DMS153 treated with DMSO at 0.1 percent for 48 hours (cell line): ENCODE results near the gene MORC3.
A peak's percentile ranks its signal among the peaks of the same experiment; 100 is the strongest.
"Not testable (repeated sequence)": the region's sequence is repeated elsewhere in the genome, so short reads cannot be mapped to it uniquely, and the experiment has no call there.

ENCODE experiments used
- DNase-seq: peaks from one replicate; lab custom pipeline; 2025; ENCODE audit not compliant: unreplicated experiment; lab: John Stamatoyannopoulos, UW

MORC3 gene

DNA sequence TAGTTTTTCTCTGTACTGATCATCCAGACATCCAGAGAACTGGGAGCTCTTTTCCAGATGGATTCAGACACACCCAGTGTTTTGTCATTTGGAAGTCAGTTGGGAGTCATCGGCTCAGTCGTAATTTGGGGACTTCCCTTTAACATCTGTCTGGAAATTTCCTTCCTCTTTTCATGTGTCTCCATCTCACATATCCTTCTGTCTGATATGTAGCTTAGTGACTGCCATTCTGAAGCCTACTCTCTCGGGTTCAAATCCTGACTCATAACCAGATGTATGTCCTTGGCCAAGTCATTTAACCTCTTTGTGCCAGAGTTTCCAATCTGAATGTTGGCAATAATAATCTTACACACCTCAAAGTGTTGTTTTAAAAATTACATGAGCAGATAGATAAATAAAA, 3.0 kb downstream of the MORC3 start:
- no peak for DNase-seq

- no peak for DNase-seq
Measured at GRCh38 chr21:36325373-36326010, 5.5 kb downstream of the MORC3 start.

DNA sequence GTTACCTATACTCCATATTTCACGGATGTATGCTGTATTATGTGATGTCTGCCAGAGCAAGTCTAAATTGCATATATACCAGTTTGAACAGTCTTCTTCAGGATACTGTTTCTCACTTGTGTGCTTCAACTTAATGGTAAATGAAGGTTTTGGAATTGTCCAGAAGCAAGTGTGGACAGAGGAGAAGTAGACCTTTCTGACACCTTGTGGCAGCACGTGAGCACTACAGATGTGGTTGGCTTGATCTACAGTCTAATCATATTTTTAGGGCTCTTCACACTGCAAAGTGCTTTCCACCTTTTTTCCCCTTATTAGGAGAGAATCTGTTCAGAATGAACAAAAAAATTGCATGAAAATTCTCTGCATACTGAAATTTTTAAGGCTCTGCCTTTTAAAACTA, 10.9 kb downstream of the MORC3 start:
- DNase-seq, result peak; percentile 4

DNA sequence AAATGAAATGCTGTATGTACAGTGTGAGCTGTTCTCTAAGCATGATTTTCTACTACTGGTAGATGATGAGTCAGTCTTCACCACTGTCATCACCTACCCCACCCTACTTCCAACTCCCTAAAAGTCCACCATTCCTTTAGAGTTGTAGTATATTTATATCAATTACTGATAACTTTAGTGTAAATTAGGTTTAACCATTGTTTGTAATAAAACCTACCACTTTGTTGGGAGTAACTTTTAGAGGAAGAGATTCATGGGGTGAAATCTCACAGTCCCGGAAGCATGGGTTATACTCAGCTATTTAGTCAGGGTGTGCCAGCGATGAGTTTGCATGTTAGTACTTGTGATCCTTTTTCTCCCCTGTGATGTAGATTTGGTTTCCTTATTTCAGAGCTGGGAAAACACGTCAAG, 17.1 kb downstream of the MORC3 start:
- DNase-seq, result no peak

DNA sequence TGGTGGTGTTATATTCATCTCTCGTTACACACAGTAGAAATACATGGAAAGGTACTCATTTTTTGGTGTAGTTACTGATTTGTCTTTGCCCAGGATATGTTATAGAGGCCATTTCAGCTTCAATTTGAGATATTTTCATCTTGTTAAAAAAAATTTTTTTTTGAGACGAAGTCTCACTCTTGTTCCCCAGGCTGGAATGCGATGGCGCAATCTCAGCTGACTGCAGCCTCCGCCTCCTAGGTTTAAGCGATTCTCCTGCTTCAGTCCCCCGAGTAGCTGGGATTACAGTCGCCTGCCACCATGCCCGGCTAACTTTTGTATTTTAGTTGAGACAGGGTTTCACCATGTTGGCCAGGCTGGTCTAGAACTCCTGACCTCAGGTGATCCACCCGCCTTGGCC, 19.0 kb downstream of the MORC3 start:
- no peak for DNase-seq

DNA sequence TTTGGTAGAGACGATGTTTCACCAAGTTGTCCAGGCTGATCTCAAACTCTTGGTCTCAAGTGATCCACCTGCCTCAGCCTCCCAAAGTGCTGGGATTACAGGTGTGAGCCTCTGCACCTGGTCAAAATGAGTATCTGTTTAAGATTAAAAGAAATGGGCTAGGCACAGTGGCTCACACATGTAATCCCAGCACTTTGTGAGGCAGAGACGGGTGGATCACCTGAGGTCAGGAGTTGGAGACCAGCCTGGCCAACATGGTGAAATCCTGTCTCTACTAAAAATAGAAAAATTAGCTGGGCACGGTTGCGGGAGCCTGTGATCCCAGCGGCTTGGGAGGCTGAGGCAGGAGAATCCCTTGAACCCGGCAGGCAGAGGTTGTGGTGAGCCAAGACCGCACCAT, 22.6 kb downstream of the MORC3 start:
- DNase-seq, result not testable (repeated sequence)

DNA sequence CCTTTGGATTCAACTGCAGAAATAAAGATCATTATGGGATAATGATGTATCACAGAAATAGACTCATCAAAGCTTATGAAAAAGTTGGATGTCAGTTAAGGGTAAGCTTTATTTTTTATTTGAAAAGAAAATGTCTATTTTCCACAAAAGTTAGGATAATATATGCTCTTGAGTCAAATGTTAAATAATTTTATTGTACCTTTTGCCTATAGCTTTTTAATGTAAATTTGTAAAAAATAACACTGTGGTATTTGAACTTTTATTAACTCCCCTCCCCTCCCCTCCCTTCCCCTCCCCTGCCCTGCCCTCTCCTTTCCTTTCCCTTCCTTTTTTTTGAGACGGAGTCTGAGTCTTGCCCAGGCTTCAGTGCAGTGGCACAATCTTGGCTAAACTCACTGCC, 24.9 kb downstream of the MORC3 start:
- DNase-seq, result no peak

DNA sequence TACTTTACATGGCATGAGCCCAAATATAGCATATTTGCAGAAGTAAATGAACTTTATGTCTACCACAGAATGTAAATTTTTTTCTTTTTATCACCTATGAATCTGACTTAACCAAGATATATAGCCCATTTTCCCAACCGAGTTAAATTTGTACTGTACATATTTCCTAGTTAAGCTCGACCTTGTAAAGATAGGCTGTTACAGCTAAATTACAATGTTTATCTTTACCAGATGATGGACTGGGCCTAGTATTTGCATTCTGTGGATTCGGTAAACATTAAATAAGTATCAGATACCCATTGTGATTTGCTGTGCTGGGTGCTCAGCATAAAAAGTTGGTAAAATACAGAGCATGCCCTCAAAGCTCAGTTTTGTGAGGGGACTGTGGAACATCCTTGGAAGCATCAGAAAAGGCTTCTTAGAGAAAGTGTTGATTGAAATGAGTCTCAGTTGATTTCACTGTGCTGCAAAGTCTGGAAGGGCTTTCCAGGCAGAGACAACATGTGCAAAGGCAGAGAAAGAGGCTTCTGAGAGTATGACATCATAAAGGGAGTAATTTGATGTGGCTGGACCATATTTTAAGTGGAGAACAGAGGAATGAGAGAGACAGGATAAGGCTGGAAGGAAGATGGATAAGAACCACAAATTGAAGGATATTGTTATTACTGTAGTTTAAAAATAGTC, 27.4 kb downstream of the MORC3 start:
- no peak for DNase-seq

- DNase-seq, result no peak
Measured at GRCh38 chr21:36347962-36348328, 27.9 kb downstream of the MORC3 start.

GRCh38 chr21:36349315-36349714, 29.3 kb downstream of the MORC3 start:
- no peak for DNase-seq

DNA sequence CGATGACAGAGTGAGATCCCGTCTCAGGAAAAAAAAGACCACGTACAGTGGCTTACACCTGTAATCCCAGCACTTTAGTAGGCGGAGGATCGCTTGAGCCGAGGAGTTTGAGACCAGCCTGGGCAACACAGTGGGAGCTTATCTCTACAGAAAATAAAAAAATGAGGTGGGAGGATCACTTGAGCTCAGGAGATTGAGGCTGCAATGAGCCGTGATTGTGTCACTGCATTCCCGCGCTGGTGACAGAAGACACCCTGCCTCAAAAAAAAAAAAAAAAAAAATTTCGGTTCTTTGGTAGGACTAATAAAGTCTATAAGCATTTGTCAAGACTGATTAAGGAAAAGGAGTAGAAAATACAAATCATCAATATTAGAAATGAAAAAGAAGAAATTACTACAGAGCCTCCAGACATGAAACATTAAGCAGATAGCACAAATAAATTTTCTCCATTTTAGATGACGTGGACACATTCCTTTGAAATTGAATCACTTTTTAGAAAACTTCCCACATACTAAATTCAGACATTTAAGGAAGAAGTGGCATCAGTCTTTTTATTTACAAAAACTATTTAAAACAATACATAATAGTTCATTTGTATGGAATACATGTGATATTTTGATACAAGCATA, 30.4 kb downstream of the MORC3 start:
- no peak for DNase-seq

- DNase-seq, result no peak
Measured at GRCh38 chr21:36354918-36355680, 35.1 kb downstream of the MORC3 start.

GRCh38 chr21:36355868-36356267, 35.9 kb downstream of the MORC3 start:
- no peak for DNase-seq

- DNase-seq, result no peak
Measured at GRCh38 chr21:36359185-36359584, 39.2 kb downstream of the MORC3 start.

GRCh38 chr21:36369064-36369685, 49.2 kb downstream of the MORC3 start:
- no peak for DNase-seq

- DNase-seq, result no peak
Measured at GRCh38 chr21:36375994-36376393, 56.0 kb downstream of the MORC3 start.

GRCh38 chr21:36377391-36377842, 57.4 kb downstream of the MORC3 start:
- DNase-seq, result no peak

DNA sequence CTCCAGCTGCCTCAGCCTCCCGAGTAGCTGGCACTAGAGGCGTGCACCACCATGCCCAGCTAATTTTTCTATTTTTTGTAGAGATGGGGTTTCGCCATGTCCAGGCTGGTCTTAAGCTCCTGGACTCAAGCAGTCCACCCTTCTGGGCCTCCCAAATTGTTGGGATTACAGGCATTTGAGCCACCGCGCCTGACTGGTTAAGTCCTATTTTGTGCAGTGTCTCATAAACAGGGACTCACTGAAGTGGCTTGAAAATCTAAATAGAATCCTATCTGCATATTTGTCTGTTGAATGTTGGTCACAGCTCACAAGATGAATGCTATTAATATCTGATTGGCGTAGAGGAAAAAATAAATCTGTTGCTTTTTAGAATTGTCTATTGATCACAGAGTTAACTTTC, 59.3 kb downstream of the MORC3 start:
- DNase-seq, result no peak

GRCh38 chr21:36381841-36382589, 62.0 kb downstream of the MORC3 start:
- no peak for DNase-seq

- DNase-seq, result not testable (repeated sequence)
Measured at GRCh38 chr21:36382722-36383121, 62.7 kb downstream of the MORC3 start.

DNA sequence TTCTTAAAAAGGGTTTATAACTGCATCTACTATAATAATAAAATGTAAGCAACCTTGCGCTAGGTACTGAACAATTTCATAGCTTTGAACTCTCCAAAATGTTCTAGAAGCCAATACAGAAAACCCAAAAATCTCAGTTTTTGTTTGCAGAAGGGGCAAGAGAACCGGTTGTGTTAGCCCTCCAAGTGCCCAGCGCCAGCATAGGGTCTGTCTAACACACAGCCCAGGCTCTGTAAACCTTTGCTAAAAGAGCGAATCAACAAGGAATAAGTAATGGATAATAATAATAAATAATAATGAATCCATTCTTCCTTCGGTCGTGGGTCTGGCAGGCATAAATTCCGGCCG, 64.9 kb downstream of the MORC3 start:
- DNase-seq, result no peak
